ENCODE results near the gene CLCF1.
A peak's percentile ranks its signal among the peaks of the same experiment; 100 is the strongest.

CLCF1 gene

GRCh38 chr11:67375320-67376055 is 2.1 kb upstream of the CLCF1 start:
- no peak for DNase-seq (ENCODE audit: low read depth in 1 of 2, low spot score in 1 of 2)

GRCh38 chr11:67374571-67375281 is 1.3 kb upstream of the CLCF1 start:
- DNase-seq (ENCODE audit: low read depth in 1 of 2, low spot score in 1 of 2), result no peak

DNA sequence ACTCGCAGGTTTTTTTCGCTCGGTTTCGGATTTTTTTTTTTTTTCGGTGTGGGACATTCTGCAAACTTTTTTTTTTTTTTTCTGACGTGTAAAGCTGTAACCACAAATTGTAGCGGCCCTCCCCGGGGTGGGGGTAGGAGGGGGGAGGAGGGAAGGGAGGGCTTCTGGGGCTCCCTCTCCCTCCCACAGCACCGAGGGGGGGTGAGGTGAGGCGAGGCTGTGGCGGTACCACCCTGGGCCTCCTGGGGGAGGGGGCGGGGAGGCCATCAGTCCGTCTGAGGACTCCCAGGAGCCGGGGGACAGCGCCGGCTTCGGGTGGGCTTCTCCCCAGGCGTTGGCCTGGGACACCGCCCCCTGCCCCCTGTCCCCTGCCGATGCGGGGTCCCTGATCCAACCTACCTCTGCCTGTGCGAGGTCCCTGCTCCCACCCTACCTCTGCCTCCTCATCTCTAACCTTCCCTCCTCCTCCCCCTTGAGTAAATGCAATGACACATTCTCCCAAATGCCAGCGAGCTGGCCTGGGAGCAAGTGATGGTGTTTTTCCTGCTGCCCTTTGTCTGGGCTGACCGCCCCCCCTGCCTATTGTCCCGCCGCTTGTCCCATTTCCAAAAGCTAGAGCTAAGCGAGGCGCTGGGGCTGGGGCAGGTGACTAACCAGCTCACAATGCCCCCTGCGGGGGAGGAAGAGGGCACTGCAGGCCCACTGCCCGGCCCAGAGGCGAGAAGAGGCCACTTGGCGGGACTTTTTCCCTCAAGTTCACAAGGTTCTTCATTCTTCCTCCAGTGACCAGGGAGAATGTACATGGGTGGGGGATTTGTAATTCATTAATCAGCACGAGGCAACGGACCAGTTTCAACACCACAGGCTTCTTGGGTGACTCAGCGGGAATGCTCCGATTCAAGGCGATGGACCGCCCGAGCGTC is 511 bp upstream of the CLCF1 start:
- peak; percentile 36 to 54 for DNase-seq (ENCODE audit: low read depth in 1 of 2, low spot score in 1 of 2)

DNA sequence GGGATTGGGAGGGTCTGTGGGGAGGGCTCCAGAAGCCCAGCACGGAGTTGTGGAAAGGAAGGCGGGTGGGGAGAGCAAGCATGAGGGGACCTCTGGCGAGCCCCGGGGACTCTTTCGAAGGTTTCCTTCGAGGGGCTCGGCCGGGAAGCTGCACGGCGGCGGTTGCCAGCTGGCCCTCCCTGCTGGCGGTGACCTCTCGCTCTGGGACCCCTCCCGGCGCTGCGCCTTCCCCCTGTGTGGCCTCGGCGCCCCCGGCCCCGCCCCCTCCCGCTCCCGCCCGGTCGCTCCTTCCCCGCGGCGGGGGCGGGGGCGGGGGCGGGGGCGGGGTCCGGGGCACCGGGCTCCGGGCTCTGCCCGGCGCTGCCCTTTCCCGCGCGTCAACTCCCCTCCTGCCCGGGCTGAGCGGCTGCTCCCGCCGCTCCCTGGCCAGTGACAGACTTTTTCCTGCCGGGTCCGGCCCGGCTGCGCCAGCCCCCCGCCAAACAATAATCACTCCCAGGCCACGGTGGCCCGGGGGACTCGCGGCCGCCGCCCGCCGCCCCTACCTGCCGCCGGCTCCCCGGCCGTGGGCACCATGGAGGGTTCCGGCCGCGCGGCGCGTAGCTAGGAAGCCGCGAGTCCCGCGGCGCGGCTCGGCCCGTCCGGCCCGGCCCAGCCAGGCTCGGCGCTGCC is 941 bp downstream of the CLCF1 start:
- no peak for DNase-seq (ENCODE audit: low read depth in 1 of 2, low spot score in 1 of 2)

- DNase-seq (ENCODE audit: low read depth in 1 of 2, low spot score in 1 of 2), result no peak
Observed at GRCh38 chr11:67371911-67372320, 1.5 kb downstream of the CLCF1 start.

- no peak for DNase-seq (ENCODE audit: low read depth in 1 of 2, low spot score in 1 of 2)
Observed at GRCh38 chr11:67371189-67371910, 2.0 kb downstream of the CLCF1 start.

DNA sequence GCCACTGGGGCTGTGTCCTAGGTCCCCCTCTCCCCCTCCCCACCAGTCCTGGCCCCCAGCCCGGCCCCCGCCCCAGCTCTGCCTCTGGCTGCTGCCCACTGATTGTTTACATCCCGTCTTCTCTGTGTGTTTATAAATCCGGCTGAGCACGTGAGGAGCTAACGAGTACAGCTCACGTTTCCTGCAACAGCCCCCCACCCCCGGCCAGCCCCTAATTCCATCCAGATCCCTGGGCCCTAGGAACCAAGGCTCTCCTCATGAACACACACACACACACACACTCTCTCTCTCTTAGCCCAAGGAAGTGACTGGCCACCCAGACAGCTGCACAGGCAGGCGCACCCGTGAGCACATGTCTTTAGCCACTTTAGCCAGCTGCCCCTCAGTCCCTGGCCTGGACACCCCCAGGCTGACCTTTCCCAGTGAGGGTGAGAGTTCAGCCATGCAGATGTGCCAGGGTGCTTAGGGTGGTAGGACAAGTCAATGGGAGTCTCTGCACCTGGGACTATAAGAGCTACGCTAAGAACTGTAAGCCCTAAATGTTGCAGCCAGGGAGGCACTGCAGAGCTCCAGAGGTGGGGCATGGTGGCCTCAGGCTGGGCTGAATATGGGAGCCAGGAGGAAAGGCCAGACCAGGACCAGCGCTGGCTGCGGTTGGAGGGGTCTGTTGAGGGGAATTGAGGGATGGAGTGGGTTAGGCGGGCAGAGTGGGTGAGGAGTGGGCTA is 2.9 kb downstream of the CLCF1 start:
- no peak for DNase-seq (ENCODE audit: low read depth in 1 of 2, low spot score in 1 of 2)

DNA sequence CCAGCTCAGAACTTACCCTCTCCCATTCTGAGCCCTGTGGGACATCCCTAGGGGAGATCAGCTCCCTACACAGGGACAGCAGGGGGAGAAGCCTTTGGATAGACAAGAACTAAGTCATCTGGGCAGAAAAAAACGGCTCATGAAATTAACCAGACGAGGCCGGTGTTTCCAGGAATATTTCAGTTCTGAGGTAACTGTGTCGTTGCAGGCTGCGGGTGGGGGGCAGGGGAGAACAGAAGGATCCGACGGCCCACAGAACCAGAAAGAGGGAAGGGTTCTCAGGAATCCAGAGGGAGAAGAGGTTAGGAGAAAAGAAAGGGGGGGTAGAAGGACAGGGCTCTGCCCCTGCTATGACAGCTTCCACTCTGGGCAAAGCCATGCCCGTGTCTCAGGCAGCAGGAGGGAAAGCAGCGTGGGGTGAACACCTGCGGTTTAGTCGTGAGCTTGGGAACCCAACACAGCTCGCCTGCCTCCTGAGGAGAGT is 3.6 kb downstream of the CLCF1 start:
- DNase-seq (ENCODE audit: low read depth in 1 of 2, low spot score in 1 of 2), result no peak

GRCh38 chr11:67369275-67369674 is 4.1 kb downstream of the CLCF1 start:
- DNase-seq (ENCODE audit: low read depth in 1 of 2, low spot score in 1 of 2), result no peak

DNA sequence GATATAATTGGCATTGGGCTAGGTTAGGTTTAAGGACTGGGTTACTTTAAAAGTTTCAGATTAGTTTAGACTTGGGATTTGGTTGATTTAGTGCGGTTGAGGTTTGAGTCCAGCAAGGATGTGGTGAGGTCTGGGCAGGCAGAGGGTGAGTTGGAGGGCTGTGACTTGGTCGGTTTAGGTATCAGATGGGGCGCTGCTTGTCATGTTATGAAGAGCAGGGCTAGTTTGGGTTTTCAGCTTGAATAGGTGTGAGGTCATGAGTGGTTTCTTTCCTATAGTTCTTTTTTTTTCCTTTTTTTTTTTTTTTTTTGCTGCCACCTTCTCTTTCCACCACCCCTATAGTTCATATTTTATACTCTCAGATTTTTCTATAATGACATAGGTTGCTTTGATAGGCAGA is 4.8 kb downstream of the CLCF1 start:
- DNase-seq (ENCODE audit: low read depth in 1 of 2, low spot score in 1 of 2), result no peak

GRCh38 chr11:67367761-67368227 is 5.6 kb downstream of the CLCF1 start:
- no peak for DNase-seq (ENCODE audit: low read depth in 1 of 2, low spot score in 1 of 2)

DNA sequence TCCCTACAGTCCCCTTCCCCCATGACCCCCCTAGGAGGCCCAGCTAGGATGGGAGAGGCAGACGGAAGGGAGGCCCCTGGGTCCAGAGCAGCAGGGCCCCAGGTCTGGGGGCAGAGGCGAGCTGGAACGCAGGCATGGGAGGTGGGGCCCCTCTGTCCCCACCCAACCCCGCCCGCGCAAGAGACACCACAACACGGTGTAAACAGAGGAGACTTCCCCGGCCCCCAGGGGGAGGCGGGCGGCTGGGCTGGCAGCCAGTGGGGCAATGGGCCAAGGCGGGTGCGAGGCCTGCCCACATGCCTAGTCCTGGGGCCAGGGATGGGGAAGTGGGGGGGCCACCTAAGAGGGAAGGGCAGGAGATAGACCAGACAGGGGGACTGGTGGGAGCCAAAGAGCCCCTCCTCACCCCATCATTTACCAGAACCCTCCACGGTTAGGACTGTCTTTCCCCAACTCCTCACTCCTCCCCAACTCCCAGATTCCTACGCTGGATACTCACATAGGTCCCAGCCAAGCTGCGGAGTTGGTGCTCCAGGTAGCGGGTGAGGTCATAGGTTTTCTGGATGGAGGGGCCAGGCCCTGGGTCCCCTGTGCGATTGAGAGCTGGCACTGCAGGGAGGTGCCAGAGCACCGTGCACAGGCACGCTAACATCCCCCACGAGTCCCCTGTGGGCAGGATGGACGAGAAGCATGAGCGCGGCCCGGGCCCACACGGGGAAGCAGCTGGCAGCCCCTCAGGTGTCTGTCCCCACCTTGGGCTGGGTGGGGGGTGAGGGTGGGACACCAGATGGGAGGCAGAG is 6.2 kb downstream of the CLCF1 start:
- DNase-seq (ENCODE audit: low read depth in 1 of 2, low spot score in 1 of 2), result no peak

DNA sequence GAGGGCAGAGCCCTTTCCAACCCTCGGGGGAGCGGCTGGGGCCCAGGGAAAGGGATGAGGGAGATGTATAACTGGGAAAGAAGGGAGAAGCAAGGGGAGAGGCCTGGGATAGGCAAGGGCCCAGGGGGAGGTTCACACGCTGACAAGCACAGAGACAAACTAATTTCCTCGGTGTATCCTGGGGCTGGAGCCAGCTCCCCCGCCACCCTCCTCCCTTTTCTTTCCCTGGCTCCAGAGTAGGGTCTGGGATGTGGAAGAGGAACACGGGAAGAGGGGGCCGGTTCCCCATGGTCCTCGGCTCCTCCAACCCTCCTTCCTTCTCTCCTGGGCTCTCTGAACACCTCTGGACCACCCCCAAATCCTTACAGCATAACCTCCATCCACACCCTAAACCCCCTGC is 6.9 kb downstream of the CLCF1 start:
- no peak for DNase-seq (ENCODE audit: low read depth in 1 of 2, low spot score in 1 of 2)

DNA sequence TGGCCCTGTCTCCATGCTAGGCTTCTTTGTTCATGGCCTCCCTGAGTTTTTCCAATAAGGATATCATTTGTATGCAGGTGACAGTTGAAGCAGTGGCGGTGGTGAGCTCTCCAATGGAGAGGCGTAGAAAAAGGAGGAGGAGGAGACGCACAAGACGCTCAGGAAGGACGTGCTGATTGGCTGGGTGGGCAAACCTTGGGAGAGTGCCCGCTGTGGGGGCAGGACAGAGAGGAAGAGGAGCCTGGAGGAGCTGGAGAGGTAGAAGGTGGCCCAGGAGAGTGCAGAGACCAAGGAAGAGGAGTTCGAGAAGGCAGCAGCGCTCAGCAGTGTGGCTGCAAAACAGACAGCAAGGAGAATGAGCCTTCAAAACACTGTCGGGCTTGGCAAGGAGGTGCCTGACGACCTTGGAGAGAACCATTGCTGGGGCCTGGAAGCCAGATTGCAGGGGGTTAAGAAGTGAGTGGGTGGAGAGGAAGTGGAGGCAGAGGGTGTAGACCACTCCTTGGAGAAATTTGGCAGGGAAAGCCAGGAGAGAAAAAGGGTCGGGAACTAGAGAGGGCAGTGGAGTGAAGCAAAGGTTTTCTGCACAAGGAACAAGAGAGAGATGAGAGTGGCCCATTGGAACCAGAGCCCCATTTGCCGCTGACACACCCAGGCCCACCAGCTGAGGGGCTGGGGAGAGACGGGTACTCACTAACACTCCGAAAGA is 7.5 kb downstream of the CLCF1 start:
- no peak for DNase-seq (ENCODE audit: low read depth in 1 of 2, low spot score in 1 of 2)

- DNase-seq (ENCODE audit: low read depth in 1 of 2, low spot score in 1 of 2), result no peak
Observed at GRCh38 chr11:67364783-67365722, 8.3 kb downstream of the CLCF1 start.

- no peak for DNase-seq (ENCODE audit: low read depth in 1 of 2, low spot score in 1 of 2)
Observed at GRCh38 chr11:67364169-67364568, 9.2 kb downstream of the CLCF1 start.
